DMS114 treated with DMSO at 0.1 percent for 48 hours (cell line): ENCODE data around the gene CEBPE.

Experiments
- DNase-seq: peaks from one replicate; lab custom pipeline; 2025; ENCODE audit not compliant: unreplicated experiment; lab: John Stamatoyannopoulos, UW

Gene CEBPE

DNA sequence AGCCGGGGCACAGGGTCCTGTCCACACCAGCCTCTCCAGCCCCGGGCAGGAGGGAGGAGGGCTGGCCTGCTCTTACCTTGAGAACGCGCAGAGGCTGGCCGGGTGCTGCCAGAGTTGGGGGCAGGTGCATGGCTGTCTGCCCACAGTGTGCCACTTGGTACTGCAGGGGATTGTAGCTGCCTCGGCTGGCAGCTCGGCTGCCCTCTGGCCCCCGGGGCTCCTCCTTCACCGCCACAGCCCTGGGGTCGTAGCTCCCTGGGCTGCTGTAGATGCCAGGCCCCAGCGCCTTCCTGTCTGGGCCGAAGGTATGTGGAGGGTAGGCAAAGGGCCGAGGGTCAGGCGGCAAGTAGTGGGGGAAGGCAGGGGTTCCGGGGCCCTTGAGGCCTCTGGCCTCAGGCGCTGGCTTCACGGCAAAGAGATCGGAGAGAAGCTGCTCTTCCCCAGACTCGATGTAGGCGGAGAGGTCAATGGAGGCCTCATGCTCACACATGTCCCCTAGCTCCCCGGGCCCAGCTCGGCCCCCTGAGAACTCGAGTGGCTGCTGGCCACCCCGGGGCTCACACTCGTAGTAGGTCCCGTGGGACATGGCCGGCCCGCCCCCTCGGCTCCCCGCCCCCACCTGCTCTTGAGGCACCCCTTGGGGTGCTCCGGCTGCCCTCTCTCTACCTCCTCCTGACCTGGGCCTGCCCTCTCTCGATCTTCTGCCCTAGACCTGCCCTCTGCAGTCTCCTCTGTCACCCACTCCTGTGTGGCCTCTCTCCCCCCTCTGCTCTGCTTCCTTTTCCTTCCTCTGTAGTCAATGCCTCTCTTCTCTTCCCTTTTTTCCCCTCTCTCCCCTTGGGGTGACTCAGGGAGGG, at the start of gene CEBPE:
TSS of gene CEBPE (minus strand) at position 750 of the 857 bp plus-strand sequence. CDS start at position 586, 164 bp downstream.
- no peak for DNase-seq

- DNase-seq = no peak
Observed at GRCh38 chr14:23168246-23168645, 49.2 kb upstream of the CEBPE start.

GRCh38 chr14:23167116-23167847, 48.2 kb upstream of the CEBPE start:
- no peak for DNase-seq

DNA sequence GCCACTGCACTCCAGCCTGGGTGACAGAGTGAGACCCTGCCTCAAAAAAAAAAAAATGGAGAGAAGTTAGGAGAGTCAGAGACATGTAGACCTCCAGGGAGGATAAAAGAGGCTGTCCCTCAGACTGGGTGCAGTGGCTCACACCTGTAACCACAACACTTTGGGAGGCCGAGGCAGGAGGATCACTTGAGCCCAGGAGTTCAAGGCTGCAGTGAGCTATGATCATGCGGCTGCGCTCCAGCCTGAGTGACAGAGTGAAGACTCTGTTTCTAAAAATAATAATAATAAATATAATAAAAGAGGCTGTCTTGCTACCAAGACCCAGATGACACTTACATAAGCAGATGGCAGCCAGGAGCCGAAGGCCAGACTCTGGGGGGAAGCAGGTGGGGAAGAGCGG, 45.9 kb upstream of the CEBPE start:
- DNase-seq = no peak

- no peak for DNase-seq
Observed at GRCh38 chr14:23164250-23164649, 45.2 kb upstream of the CEBPE start.

DNA sequence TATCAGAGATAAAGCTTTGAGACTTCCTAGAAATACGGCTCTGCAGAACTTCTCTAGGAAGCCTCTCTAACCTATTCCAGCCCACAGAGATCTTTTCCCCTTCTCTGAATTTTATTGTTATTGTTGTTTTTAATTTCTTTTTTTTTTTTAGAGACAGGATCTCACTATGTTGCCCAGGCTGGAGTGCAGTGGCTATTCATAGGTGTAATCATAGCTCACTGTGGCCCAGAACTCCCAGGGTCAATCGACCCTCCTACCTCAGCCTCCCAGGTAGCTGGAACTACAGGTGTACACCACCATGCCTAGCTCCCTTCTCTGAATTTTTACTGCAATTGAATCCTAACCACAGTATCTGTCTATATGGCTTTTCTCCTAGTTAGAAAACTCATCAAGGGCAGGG, 44.8 kb upstream of the CEBPE start:
- DNase-seq = no peak

- no peak for DNase-seq
Observed at GRCh38 chr14:23162800-23163199, 43.7 kb upstream of the CEBPE start.

GRCh38 chr14:23162005-23162404, 43.0 kb upstream of the CEBPE start:
- DNase-seq = no peak

- DNase-seq = no peak
Observed at GRCh38 chr14:23160924-23161522, 42.0 kb upstream of the CEBPE start.

GRCh38 chr14:23159532-23159931, 40.5 kb upstream of the CEBPE start:
- no peak for DNase-seq

DNA sequence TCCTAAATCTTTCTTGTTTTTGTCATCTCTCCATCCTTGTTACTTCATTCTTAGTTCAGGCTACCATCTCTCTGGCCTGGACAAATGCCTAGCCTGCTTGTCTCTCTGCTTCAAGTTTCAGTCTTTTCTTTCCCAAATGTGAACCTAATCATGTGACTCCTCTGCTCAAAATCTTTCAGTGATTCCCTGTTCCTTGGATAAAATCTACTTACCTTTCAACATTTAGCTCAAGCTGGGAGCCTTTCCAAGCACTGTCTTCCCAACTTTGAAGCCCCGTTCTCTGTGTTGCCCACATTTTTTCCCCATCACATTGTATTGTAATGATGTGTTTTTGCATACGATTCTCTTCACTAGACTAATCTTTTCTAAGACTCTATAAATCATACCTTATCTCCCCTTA, 39.7 kb upstream of the CEBPE start:
- DNase-seq = no peak

DNA sequence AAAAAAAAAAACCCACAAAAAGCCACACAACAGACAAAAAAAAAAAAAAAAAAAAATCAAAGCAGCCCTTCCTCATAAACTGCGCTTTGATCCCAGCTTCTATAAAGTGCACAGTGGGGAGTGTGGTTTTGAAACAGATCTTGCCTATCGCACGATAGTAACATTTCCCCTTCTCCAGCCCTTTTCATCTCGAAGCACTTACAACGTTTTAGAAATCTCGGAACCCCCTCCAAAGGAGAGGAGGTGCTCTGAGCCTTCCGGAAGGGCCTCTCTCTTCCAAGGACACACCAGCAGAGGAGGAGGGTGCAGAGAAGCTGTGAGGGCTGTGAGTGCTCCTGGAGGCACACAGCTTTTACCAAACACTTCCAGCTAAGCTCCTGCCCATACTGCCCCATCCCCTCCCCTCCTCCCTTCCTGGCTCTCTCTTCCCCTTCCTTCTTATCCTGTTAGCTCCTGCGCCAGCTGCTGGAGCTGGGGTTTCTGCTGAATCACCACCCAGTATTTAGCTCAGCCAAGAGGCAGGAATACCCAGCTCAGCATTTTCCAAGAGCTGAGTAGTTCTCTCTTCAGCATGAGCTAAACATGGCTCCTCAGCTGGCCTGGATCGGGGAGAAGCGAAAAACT, 36.0 kb upstream of the CEBPE start:
- no peak for DNase-seq

- no peak for DNase-seq
Observed at GRCh38 chr14:23153851-23154796, 35.1 kb upstream of the CEBPE start.

DNA sequence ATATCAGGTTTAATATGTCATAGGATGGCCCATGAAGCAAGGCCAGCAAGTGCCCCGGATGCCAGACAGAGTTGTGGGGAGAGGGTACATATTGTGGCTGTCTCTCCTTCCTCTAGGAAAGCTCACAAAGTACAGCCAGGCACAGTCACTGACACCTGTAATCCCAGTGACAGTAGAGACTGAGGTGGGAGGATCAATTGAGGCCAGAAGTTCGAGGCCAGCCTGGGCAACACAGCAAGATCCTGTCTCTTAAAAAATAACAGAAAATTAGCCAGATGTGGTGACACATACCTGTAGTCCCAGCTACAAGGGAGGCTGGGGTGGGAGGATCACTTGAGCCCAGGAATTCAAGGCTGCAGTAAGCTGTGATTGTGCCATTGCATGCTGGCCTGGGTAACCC, 32.3 kb upstream of the CEBPE start:
- DNase-seq = no peak

DNA sequence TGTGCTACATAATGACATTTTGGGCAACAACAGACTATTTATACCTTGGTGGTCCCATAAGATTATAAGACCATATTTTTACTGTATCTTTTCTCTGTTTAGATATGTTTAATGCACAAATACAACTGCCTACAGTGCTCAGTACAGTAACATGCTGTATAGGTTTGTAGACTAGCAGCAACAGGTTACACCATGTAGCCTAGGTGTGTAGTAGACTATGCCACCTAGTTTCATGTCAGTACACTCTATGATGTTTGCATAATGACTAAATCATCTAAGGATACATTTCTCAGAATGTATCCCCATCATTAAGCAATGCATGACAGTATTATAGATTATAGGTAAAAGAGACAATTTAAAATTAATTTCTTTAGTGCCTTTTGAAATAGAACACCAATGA, 30.7 kb upstream of the CEBPE start:
- DNase-seq = no peak

GRCh38 chr14:23148591-23149249, 29.7 kb upstream of the CEBPE start:
- no peak for DNase-seq

GRCh38 chr14:23147676-23148075, 28.6 kb upstream of the CEBPE start:
- no peak for DNase-seq

GRCh38 chr14:23146980-23147379, 27.9 kb upstream of the CEBPE start:
- no peak for DNase-seq

DNA sequence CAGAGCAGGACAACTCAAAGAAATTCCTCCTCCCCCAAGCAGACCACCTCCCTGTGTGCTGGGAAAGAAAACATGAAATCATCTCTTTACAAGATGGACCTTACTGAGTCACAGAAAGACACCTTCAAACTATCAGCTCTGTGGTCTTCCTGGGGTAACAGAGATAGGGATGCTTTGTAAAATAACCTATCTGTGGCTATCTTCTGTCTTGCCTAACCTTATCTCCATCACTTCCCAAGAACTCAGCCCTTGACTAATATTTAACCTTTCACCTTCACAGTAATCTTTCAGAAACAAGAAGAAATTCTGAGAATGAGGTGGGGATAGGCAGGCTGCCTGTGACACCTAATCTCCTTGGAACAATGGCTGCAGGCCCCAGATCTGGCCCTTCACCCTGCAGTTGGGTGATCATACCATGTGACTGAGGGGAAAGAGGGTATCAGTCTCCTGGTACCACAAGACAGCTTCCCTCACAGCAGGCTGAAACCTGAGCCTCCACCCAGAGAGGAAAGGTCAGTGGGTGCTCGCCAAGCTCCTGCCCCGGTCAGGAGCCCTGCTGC, 27.4 kb upstream of the CEBPE start:
- DNase-seq = no peak
